Measurements from ENCODE around the gene INTS7.

INTS7 gene

GRCh38 chr1:212035123-212035834 is at the start of gene INTS7, which contains the start of gene DTL:
Gene INTS7 (minus strand): TSS chr1:212035557. CDS start chr1:212035437, 120 bp downstream.
Gene DTL (plus strand): TSS chr1:212035748. CDS start chr1:212035891, 143 bp downstream.
- peak; percentile 96 for DNase-seq (ENCODE audit: low read depth)

GRCh38 chr1:212082765-212083406 is 47.5 kb upstream of the INTS7 start:
- no peak for DNase-seq (ENCODE audit: low read depth)

DNA sequence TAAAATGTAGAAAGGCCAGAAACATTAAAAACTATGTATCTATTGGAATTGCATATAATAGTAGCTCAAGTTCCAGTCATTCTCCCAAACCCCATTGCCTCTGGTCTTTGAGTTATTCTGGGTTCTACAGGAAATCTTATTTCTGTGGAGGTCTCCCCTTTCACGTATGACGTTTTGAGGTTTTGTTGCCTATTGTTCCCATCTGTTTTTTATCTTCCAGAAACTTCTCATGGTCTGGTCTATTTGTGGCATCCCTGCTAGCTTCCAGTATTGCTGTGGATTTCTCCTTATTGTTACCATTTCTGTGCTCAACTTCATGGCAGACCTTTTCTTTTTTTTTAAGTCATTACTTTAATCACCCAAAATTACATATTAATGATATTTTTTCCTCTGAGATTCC is 43.5 kb upstream of the INTS7 start:
- DNase-seq (ENCODE audit: low read depth), result no peak

- no peak for DNase-seq (ENCODE audit: low read depth)
These were observed 41.7 kb upstream of the INTS7 start for GRCh38 chr1:212077028-212077427.

GRCh38 chr1:212074856-212075255 is 39.5 kb upstream of the INTS7 start:
- DNase-seq (ENCODE audit: low read depth), result no peak

DNA sequence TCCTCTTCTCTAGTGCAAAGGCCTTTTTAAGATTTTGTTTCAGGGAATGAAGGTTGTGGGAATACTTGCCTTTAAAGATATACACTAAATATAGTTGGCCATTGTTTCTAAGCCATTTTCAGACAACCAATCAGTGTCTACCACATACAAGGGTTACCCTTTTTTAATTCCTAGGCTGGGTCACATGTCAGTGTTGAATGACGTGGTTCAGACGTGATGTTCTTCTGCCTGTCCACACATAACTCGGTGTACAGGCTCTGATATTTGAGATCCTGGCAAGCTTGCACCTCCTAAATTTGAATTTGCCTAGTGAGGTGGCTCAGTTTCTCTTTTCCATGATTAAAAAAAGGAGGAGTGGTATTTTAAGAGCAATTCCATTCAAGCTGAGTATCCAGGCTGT is 39.0 kb upstream of the INTS7 start:
- no peak for DNase-seq (ENCODE audit: low read depth)

DNA sequence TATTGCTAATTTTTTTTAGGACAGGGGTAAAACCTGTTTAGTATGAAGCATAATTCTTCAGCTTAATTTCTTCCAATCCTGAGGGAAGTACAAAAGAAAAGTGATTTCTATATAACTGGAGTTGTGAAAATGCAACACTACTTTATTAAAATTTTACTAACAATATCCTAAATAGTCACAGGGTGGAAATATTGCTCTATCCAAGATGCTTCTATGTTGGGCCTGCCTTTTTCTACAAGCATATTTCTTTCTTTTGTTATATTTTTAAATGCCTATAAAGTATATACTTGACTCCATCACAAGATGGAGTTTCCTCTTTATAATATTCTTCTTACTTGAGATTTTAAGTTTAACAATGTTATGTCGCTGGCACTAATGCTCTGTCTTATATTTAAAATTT is 38.1 kb upstream of the INTS7 start:
- DNase-seq (ENCODE audit: low read depth), result no peak

DNA sequence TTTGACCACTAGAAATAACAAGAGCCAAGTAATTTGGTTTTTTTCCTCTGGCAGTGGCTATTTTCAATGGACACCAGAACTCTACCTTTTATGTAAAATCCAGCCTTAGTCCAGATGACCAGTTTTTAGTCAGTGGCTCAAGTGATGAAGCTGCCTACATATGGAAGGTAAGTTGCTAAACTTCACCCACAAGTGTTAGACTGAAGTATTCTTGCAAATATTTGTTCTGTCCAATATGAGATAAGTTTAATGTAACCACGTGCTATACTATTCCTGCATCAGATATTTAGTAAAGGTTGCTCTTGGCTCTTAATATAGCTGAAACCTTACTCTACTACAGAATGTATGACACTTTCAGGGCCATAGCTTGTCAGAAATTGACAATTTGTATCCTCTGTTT is 36.7 kb upstream of the INTS7 start:
- DNase-seq (ENCODE audit: low read depth), result no peak

DNA sequence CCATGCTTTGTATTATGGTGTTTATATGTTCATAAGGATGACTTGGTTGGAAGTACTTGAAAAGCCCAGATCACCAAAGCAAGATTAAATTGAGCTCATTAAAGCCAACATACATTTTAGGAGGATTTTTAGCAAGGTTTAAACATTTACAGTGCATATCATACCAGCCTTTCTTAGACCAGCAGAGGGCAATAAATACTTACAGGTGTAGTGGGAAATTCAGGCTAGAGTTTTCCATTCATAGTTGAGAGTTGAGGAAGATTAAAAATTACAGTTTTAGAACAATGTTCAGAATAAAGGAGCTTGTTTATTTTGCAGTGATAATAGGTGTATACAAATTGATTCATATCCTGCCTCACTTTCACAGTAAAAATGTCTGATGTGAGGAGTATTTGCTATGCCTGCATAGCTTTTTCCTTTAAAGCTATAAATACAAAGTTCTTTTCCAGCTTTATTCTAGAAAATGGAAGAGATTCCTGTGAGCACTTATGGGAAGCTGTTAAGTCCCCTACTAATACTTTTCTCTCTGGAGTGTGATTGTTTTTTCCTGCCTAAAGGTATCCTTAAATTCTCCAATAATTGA is 35.5 kb upstream of the INTS7 start:
- no peak for DNase-seq (ENCODE audit: low read depth)

DNA sequence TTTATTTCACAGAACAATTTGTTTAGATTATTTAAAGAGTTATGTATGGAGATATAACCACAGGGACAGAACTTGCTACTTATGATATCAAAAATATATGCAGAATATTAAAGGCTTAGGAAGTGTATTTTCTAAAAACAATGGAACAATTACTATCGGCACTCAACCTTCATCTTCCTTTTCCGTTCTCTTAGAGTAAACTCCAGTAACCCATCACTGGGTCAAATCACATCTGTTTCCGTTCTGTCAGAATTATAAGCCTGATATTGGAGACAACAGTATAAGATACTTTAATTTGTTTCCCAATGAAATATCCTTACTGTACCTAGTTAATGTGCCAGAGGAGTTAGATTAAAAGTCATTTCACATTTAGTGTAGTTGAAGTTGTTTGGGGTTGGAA is 32.4 kb upstream of the INTS7 start:
- DNase-seq (ENCODE audit: low read depth), result no peak

- no peak for DNase-seq (ENCODE audit: low read depth)
These were observed 27.6 kb upstream of the INTS7 start for GRCh38 chr1:212062832-212063438.

GRCh38 chr1:212060632-212061472 is 25.5 kb upstream of the INTS7 start:
- DNase-seq (ENCODE audit: low read depth), result no peak

DNA sequence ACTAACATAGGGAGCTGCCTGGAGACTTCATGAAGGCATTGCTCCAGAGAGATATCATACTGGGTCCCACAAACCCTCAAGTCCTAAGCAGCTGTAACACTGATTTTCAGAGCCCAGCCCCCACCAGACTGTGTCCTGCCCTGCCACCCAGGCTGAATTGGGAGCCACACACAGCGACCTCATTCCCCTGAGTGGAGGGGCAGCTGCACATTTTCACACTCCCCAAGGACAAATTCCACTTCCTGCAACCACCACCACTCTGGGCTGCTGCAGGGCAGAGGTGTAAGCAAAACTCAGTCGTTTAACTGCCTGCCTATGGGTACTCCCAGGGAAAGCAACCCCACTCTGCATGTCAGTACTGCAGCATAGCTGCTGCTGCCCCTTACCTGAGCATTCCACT is 20.0 kb upstream of the INTS7 start:
- DNase-seq (ENCODE audit: low read depth), result no peak

- no peak for DNase-seq (ENCODE audit: low read depth)
These were observed 18.6 kb upstream of the INTS7 start for GRCh38 chr1:212053993-212054392.

GRCh38 chr1:212045981-212046380 is 10.6 kb upstream of the INTS7 start:
- DNase-seq (ENCODE audit: low read depth), result no peak

- no peak for DNase-seq (ENCODE audit: low read depth)
These were observed 9.5 kb upstream of the INTS7 start for GRCh38 chr1:212044851-212045250.

GRCh38 chr1:212042436-212042835 is 7.1 kb upstream of the INTS7 start:
- no peak for DNase-seq (ENCODE audit: low read depth)

DNA sequence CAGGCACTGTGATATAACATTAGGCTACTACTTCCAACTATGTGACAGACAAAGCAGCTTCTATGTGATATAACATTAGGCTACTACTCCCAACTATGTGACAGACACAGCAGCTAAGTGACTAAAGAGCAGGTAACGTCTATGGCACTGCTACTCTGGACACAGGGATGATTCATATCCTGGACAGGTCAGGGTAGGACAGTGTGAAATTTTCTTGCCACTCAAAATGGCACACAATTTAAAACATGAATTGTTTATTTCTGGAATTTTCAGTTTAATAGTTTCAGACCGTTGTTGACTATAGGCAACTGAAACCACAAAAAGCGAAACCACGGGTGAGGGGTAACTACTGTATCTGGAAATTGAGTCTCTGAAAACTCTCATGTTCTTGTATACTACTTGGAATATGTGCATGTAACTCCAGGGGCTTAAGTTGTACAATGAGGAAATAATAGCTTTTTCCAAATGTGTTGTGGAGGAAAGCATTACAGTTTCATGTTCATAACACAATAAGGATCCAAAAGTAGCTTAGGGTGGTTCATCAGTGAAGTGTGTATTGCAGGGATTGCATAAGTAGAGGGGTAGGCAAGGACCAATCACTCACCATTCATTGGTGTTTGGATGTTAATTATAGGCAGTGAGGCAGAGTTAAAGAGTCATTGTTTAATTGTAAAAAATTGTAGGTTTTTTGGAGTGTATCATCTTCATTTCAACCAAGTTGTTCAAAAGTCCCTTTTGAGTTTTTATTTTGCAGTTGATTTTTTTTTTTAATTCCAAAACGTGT is 5.5 kb upstream of the INTS7 start:
- no peak for DNase-seq (ENCODE audit: low read depth)

DNA sequence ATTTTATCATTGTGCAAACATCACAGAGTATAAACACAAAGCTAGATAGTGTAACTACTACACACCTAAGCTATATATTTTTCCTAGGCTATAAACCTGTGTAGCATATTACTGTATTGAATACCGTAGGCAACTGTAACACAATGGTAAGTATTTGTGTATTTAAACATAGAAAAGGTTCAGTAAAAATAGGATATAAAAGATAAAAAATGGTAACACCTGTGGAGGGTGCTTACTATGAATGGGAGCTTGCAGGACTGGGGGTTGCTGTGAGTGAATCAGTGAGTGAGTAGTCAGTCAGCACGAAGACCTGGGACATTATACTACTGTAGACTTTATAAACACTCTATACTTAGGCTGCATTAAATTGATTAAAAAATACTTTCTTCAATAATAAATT is 4.3 kb upstream of the INTS7 start:
- DNase-seq (ENCODE audit: low read depth), result no peak

DNA sequence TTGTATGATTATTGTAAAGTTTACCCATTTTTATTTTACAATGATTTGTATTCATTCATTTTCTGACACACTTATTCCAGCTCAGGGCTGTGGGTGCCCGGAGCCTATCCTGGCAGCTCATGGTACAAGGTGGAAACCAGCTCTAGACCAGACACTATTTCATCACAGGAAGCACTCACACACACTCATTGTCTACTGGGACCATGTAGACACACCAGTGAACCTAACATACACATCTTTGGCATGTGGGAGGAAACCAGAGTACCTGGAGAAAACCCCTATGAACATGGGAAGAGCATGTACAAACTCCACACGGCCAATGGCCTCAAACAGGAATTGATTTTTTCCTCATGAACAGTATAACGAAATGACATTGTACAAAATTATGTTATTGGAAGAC is 2.5 kb upstream of the INTS7 start:
- DNase-seq (ENCODE audit: low read depth), result no peak

Measured in stimulated activated CD8-positive, alpha-beta memory T cell treated with anti-CD3 and anti-CD28 coated beads, Interleukin-12 subunit alpha, Interleukin-12 subunit beta, amount 100 ng/mL, for 1 hour (primary cell).